Measurements from ENCODE around the gene TMEM74B. TPM values are rescaled to one million over a fixed set of nuclear protein-coding genes. Genes with fewer than 3 reads are reported as not detected.

The TMEM74B gene
- total RNA-seq, 1 experiment from 2014 or later, result 1.1 TPM

DNA sequence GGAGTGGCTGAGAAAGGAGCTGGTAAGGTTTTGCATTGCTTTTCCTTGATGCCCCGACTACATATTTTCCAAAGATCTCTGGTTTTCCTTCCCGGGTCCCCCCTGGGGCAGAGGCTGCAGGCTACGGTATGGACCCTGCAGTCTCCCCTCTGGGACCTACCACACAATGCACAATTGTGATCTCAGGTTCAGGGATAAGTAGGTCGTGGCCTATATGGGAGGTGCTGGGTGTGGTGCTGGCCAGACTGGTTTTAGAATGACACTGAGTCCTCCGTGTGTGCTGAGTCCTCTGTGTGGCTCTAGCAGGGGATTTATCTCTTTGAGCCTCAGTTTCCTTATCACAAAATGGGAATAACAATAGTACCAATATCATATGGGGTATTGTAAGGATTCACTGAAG, 18.8 kb upstream of the TMEM74B start:
- no peaks in the 10 kb centered on the region for H3K4me1 ChIP-seq (ENCODE audit: control insufficient read depth, insufficient read depth, low read length)
- H3K9me3 ChIP-seq (ENCODE audit: control insufficient read depth, insufficient read depth, low read depth, low read length), result no peaks in the 10 kb centered on the region
- no peak for ATAC-seq
- DNase-seq (ENCODE audit: low read depth, low spot score), result no peak
- TF ChIP-seq TCF7L2 (IDR thresholded peaks at IDR 0.05; ENCODE audit: low read depth, low read length) (no peak), POLR2AphosphoS5 (IDR thresholded peaks at IDR 0.05; ENCODE audit: low read depth, low read length) (no peak), SIN3A (IDR thresholded peaks at IDR 0.05; ENCODE audit: borderline replicate concordance, insufficient read depth, low read depth, low read length) (no peak), CTCF (IDR thresholded peaks at IDR 0.05) (no peak)
- TF ChIP-seq, protein P1, sequence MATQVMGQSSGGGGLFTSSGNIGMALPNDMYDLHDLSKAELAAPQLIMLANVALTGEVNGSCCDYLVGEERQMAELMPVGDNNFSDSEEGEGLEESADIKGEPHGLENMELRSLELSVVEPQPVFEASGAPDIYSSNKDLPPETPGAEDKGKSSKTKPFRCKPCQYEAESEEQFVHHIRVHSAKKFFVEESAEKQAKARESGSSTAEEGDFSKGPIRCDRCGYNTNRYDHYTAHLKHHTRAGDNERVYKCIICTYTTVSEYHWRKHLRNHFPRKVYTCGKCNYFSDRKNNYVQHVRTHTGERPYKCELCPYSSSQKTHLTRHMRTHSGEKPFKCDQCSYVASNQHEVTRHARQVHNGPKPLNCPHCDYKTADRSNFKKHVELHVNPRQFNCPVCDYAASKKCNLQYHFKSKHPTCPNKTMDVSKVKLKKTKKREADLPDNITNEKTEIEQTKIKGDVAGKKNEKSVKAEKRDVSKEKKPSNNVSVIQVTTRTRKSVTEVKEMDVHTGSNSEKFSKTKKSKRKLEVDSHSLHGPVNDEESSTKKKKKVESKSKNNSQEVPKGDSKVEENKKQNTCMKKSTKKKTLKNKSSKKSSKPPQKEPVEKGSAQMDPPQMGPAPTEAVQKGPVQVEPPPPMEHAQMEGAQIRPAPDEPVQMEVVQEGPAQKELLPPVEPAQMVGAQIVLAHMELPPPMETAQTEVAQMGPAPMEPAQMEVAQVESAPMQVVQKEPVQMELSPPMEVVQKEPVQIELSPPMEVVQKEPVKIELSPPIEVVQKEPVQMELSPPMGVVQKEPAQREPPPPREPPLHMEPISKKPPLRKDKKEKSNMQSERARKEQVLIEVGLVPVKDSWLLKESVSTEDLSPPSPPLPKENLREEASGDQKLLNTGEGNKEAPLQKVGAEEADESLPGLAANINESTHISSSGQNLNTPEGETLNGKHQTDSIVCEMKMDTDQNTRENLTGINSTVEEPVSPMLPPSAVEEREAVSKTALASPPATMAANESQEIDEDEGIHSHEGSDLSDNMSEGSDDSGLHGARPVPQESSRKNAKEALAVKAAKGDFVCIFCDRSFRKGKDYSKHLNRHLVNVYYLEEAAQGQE (IDR thresholded peaks at IDR 0.05; ENCODE audit: insufficient read depth in 1 of 2, low read depth in 2 of 2, low read length in 1 of 2), result no peak
- intact Hi-C loops (cut with micrococcal nuclease; ENCODE audit: unreplicated experiment), result no loop called here
- POLR2A ChIA-PET, result interaction anchor here (0.6 kb wide), 1 partner anchor 430 kb away, joined by 3 read pairs; no protein-coding TSS in a partner anchor
- BruUV-seq (replicated peaks), result no TSS peak
- CTCF ChIA-PET, result no interaction called here
- H3K27me3 ChIP-seq (ENCODE audit: control insufficient read depth, insufficient read depth, low read length), result peaks cover 3% of the 10 kb centered on the region; the same call in 1 of the 2 replicates
- no peaks in the 10 kb centered on the region for H3K36me3 ChIP-seq (ENCODE audit: control insufficient read depth, insufficient read depth, low read length)
- no peak overlapping the region for H3K27ac ChIP-seq (ENCODE audit: low read length)
- in situ Hi-C loops (cut with HindIII; ENCODE audit: low pct_unique_long_range_greater_than_20kb, low sequenced_read_pairs), result no loop called here
- no peak overlapping the region for H3K4me3 ChIP-seq (ENCODE audit: low read depth in 2 of 2, low read length in 2 of 2)

- intact Hi-C loops (cut with micrococcal nuclease; ENCODE audit: unreplicated experiment) (no loop called here), in situ Hi-C loops (cut with HindIII; ENCODE audit: low pct_unique_long_range_greater_than_20kb, low sequenced_read_pairs) (no loop called here)
- CTCF ChIA-PET, result no interaction called here
- POLR2A ChIA-PET, result no interaction called here
- Histone ChIP-seq H3K27me3 (ENCODE audit: control insufficient read depth, insufficient read depth, low read length) (peaks cover 3% of the 10 kb centered on the region; the same call in 1 of the 2 replicates), H3K27ac (ENCODE audit: low read length) (no peak within 1 kb of the TSS), H3K36me3 (ENCODE audit: control insufficient read depth, insufficient read depth, low read length) (no peaks in the 10 kb centered on the region), H3K4me3 (ENCODE audit: low read depth in 2 of 2, low read length in 2 of 2) (no peak within 1 kb of the TSS), H3K4me1 (ENCODE audit: control insufficient read depth, insufficient read depth, low read length) (no peaks in the 10 kb centered on the region), H3K9me3 (ENCODE audit: control insufficient read depth, insufficient read depth, low read depth, low read length) (no peaks in the 10 kb centered on the region)
- TF ChIP-seq CTCF (IDR thresholded peaks at IDR 0.05) (no peak), TCF7L2 (IDR thresholded peaks at IDR 0.05; ENCODE audit: low read depth, low read length) (no peak), SIN3A (IDR thresholded peaks at IDR 0.05; ENCODE audit: borderline replicate concordance, insufficient read depth, low read depth, low read length) (no peak)
- BruUV-seq (replicated peaks), result no TSS peak
- DNase-seq (ENCODE audit: low read depth, low spot score), result no peak
- ATAC-seq, result no peak
These were observed 18.2 kb upstream of the TMEM74B start, which contains the start of gene C20orf202 for GRCh38 chr20:1202762-1203504. Gene C20orf202, plus strand, starts transcription at chr20:1203454. Its CDS starts 132 bp downstream, at chr20:1203586.
